IMR-90 (cell line): ENCODE results near the gene CBL. TPM values are rescaled to one million over a fixed set of nuclear protein-coding genes. Genes with fewer than 3 reads are reported as not detected.
A peak's percentile ranks its signal among the peaks of the same experiment; 100 is the strongest.

Experiments used
- ATAC-seq: fragments of 200-7000 bp; cut with Tn5 transposase; 2 replicates; pipeline ENCODE4 v1.9.1; 2020; ENCODE audit warnings: low read depth, mild to moderate bottlenecking, moderate library complexity
- BruUV-seq: library from RNA; stranded (reverse); fragments of 400-500 nt; replicated peaks from 2 replicates; lab custom pipeline; 2021; lab: Mats Ljungman, UMichigan
- CTCF ChIA-PET: fragments of 300-600 bp; formaldehyde crosslinking; extraction: SDS; loops from one replicate; lab custom pipeline; 2021; ENCODE audit warnings: antibody characterized with exemption; lab: Yijun Ruan, JAX
- POLR2A ChIA-PET: fragments of 300-600 bp; sonication (Branson Sonifier 250); formaldehyde crosslinking; loops from one replicate; lab custom pipeline; 2022; ENCODE audit warnings: antibody characterized with exemption; ENCODE audit not compliant: unreplicated experiment; lab: Charles Lee
- DNase-seq: peaks from one replicate; pipeline ENCODE4 v3.0.0; 2013
- H2AFZ ChIP-seq: replicated peaks from 2 replicates; pipeline ENCODE3; 2013; ENCODE audit warnings: low read length, mild to moderate bottlenecking; ENCODE audit not compliant: poor library complexity
- H2AK5ac ChIP-seq: 2 replicates; pipeline ENCODE4 v1.6.1; 2013; ENCODE audit warnings: low read depth, low read length, inconsistent platforms
- H2AK9ac ChIP-seq: replicated peaks from 2 replicates; pipeline ENCODE3; 2013; ENCODE audit warnings: mild to moderate bottlenecking, low read depth, low read length, moderate library complexity; ENCODE audit not compliant: poor library complexity
- H2BK120ac ChIP-seq: 2 replicates; pipeline ENCODE4 v1.6.1; 2013; ENCODE audit warnings: low read depth, low read length, inconsistent platforms
- H2BK15ac ChIP-seq: 3 replicates; pipeline ENCODE4 v1.6.1; 2013; ENCODE audit warnings: low read depth, low read length, inconsistent platforms
- H2BK20ac ChIP-seq: 2 replicates; pipeline ENCODE4 v1.6.1; 2013; ENCODE audit warnings: low read depth, mild to moderate bottlenecking, inconsistent platforms, low read length, moderate library complexity
- H2BK5ac ChIP-seq: 2 replicates; pipeline ENCODE4 v1.6.1; 2013; ENCODE audit warnings: mild to moderate bottlenecking, low read depth, low read length, inconsistent platforms; ENCODE audit not compliant: poor library complexity, severe bottlenecking
- H3K14ac ChIP-seq: replicated peaks from 2 replicates; pipeline ENCODE4 v1.6.1; 2013; ENCODE audit warnings: low read depth, low read length, inconsistent platforms
- H3K18ac ChIP-seq: 2 replicates; pipeline ENCODE4 v1.6.1; 2013; ENCODE audit warnings: low read depth, low read length, control low read depth
- H3K23ac ChIP-seq: 2 replicates; pipeline ENCODE4 v1.6.1; 2013; ENCODE audit warnings: low read depth, low read length, inconsistent platforms
- H3K27ac ChIP-seq: 2 replicates; pipeline ENCODE4 v1.5.1; 2013; ENCODE audit warnings: mild to moderate bottlenecking, control low read depth, low read length; ENCODE audit not compliant: insufficient read depth
- H3K27me3 ChIP-seq: 2 replicates; pipeline ENCODE4 v1.6.1; 2013; ENCODE audit warnings: low read length; ENCODE audit not compliant: control insufficient read depth, insufficient read depth
- H3K36me3 ChIP-seq: 2 replicates; pipeline ENCODE4 v1.6.1; 2013; ENCODE audit warnings: low read length, mixed read lengths; ENCODE audit not compliant: control insufficient read depth, insufficient read depth
- H3K4ac ChIP-seq: 2 replicates; pipeline ENCODE4 v1.6.1; 2013; ENCODE audit warnings: low read depth, low read length, inconsistent platforms
- H3K4me1 ChIP-seq: 2 replicates; pipeline ENCODE4 v1.6.1; 2013; ENCODE audit warnings: low read length, mixed read lengths; ENCODE audit not compliant: control insufficient read depth, insufficient read depth
- H3K4me2 ChIP-seq: 2 replicates; pipeline ENCODE4 v1.6.1; 2013; ENCODE audit warnings: low read depth, mild to moderate bottlenecking, control low read depth, low read length, moderate library complexity
- H3K4me3 ChIP-seq: 2 replicates; pipeline ENCODE4 v1.5.1; 2013; ENCODE audit warnings: low read depth, mild to moderate bottlenecking, control low read depth, low read length, moderate library complexity; ENCODE audit not compliant: insufficient read depth
- H3K56ac ChIP-seq: 2 replicates; pipeline ENCODE4 v1.6.1; 2013; ENCODE audit warnings: low read length, inconsistent platforms; ENCODE audit not compliant: insufficient read depth; ENCODE audit errors: extremely low read depth
- H3K79me1 ChIP-seq, 2 experiments: 2 replicates each; pipeline ENCODE4 v1.6.1; 2013; ENCODE audit warnings: low read length in 2 of 2, inconsistent platforms in 1 of 2, low read depth in 1 of 2
- H3K9ac ChIP-seq: 2 replicates; pipeline ENCODE4 v1.6.1; 2013; ENCODE audit warnings: low read depth, low read length, control low read depth
- H3K9me1 ChIP-seq: 2 replicates; pipeline ENCODE4 v1.6.1; 2013; ENCODE audit warnings: low read length, inconsistent platforms; ENCODE audit not compliant: insufficient read depth
- H3K9me3 ChIP-seq: 2 replicates; pipeline ENCODE4 v1.6.1; 2013; ENCODE audit warnings: low read length; ENCODE audit not compliant: control insufficient read depth, insufficient read depth
- H4K20me1 ChIP-seq: 2 replicates; pipeline ENCODE4 v1.6.1; 2013; ENCODE audit warnings: low read length, inconsistent platforms; ENCODE audit not compliant: insufficient read depth
- H4K5ac ChIP-seq: 2 replicates; pipeline ENCODE4 v1.6.1; 2013; ENCODE audit warnings: mild to moderate bottlenecking, low read depth, low read length, control low read depth
- H4K8ac ChIP-seq, 2 experiments: 2 replicates each; pipeline ENCODE4 v1.6.1; 2013; ENCODE audit warnings: low read depth in 2 of 2, low read length in 2 of 2, control low read depth in 1 of 2, inconsistent platforms in 1 of 2
- H4K91ac ChIP-seq: 2 replicates; pipeline ENCODE4 v1.6.1; 2013; ENCODE audit warnings: low read depth, low read length, inconsistent platforms; ENCODE audit not compliant: insufficient read depth
- BHLHE40 ChIP-seq: fragments of 150-350 bp; IDR thresholded peaks from 2 replicates; pipeline ENCODE4 v1.6.1; 2016; ENCODE audit warnings: mild to moderate bottlenecking, low read depth, low read length
- CEBPB ChIP-seq: IDR thresholded peaks from 2 replicates; pipeline ENCODE4 v1.6.1; 2012; ENCODE audit warnings: low read depth, low read length, improper control_type of control experiment
- CHD1 ChIP-seq: IDR thresholded peaks from 2 replicates; pipeline ENCODE4 v1.6.1; 2012; ENCODE audit warnings: low read depth, low read length, improper control_type of control experiment
- CTCF ChIP-seq: conservative IDR thresholded peaks from 2 replicates; pipeline ENCODE4 v1.5.1; 2012; ENCODE audit warnings: mild to moderate bottlenecking, low read depth, low read length, improper control_type of control experiment
- ELK1 ChIP-seq: fragments of 150-350 bp; IDR thresholded peaks from 2 replicates; pipeline ENCODE4 v1.6.1; 2016; ENCODE audit warnings: low read depth, mild to moderate bottlenecking, low read length, moderate library complexity, borderline replicate concordance
- FOS ChIP-seq: fragments of 150-350 bp; IDR thresholded peaks from 2 replicates; pipeline ENCODE4 v1.6.1; 2016; ENCODE audit warnings: low read depth, low read length
- MAFK ChIP-seq: IDR thresholded peaks from 2 replicates; pipeline ENCODE4 v1.6.1; 2012; ENCODE audit warnings: low read depth, low read length, improper control_type of control experiment
- MAZ ChIP-seq: IDR thresholded peaks from 2 replicates; pipeline ENCODE4 v1.6.1; 2012; ENCODE audit warnings: low read depth, mild to moderate bottlenecking, low read length, improper control_type of control experiment, moderate library complexity, borderline replicate concordance
- MXI1 ChIP-seq: IDR thresholded peaks from 2 replicates; pipeline ENCODE4 v1.6.1; 2012; ENCODE audit warnings: low read depth, mild to moderate bottlenecking, low read length, moderate library complexity, borderline replicate concordance
- NFE2L2 ChIP-seq: fragments of 150-350 bp; IDR thresholded peaks from 2 replicates; pipeline ENCODE4 v1.6.1; 2016; ENCODE audit warnings: low read depth, mild to moderate bottlenecking, low read length
- POLR2A ChIP-seq: IDR thresholded peaks from 2 replicates; pipeline ENCODE4 v1.6.1; 2012; ENCODE audit warnings: mild to moderate bottlenecking, low read depth, low read length
- RAD21 ChIP-seq: IDR thresholded peaks from 2 replicates; pipeline ENCODE4 v1.6.1; 2012; ENCODE audit warnings: low read length, improper control_type of control experiment
- RCOR1 ChIP-seq: IDR thresholded peaks from 2 replicates; pipeline ENCODE4 v1.6.1; 2012; ENCODE audit warnings: mild to moderate bottlenecking, low read length, improper control_type of control experiment; ENCODE audit not compliant: insufficient replicate concordance
- RFX5 ChIP-seq: IDR thresholded peaks from 2 replicates; pipeline ENCODE4 v1.8.0; 2012; ENCODE audit warnings: low read depth, mild to moderate bottlenecking, low read length, moderate library complexity
- SMC3 ChIP-seq: fragments of 150-350 bp; IDR thresholded peaks from 2 replicates; pipeline ENCODE4 v1.6.1; 2016; ENCODE audit warnings: low read depth, mild to moderate bottlenecking, antibody characterized with exemption, low read length, moderate library complexity
- USF2 ChIP-seq: fragments of 150-350 bp; IDR thresholded peaks from 2 replicates; pipeline ENCODE4 v1.6.1; 2017; ENCODE audit warnings: mild to moderate bottlenecking, antibody characterized with exemption, low read length, low read depth
- WGBS, 2 experiments: methylation state at CpG; one replicate each; pipeline versions ENCODE4 v1.1.5 to v1.1.7; 2013; ENCODE audit warnings: missing lambda C conversion rate in 2 of 2; ENCODE audit not compliant: insufficient read length in 1 of 2; ENCODE audit errors: extremely low coverage in 2 of 2; 5-methylcytosine and 5-hydroxymethylcytosine counted together
- dilution Hi-C: fragments of 300-500 bp; cut with HindIII; formaldehyde crosslinking; loops from one replicate; pipeline ENCODE4 v1.14.3; 2018; ENCODE audit warnings: low sequenced_read_pairs; ENCODE audit not compliant: unreplicated experiment
- in situ Hi-C: fragments of 300-500 bp; cut with MboI; formaldehyde crosslinking; loops from 3 replicates; pipeline ENCODE4 v1.14.3; 2019; ENCODE audit warnings: low sequenced_read_pairs, inconsistent platforms, mixed read lengths
- intact Hi-C: fragments of 100-400 bp; cut with micrococcal nuclease; formaldehyde crosslinking; loops from 2 replicates; pipeline ENCODE4 v1.10.0; 2022
- polyA plus RNA-seq, 3 experiments: library from polyadenylated mRNA; depleted of rRNA; stranded (reverse); fragments of >200 nt; gene quantifications; 2 replicates each; pipeline ENCODE4 v1.2.3, GENCODE V29; 2012; ENCODE audit warnings: low replicate concordance in 1 of 3
- total RNA-seq: library from RNA; depleted of rRNA; stranded (reverse); fragments of >200 nt; gene quantifications from 2 replicates; pipeline ENCODE4 v1.2.3, GENCODE V29; 2012

Gene CBL
- total and polyA plus RNA-seq, 2 of the 4 experiments (the other 2 are of a cell fraction): 6.1 to 11.8 TPM

- CTCF ChIA-PET: no interaction called here
- H4K5ac ChIP-seq: no peak overlapping the region
- H3K23ac ChIP-seq: no peak overlapping the region
- H3K27me3 ChIP-seq: peaks cover 28% of the 10 kb centered on the region
- no peaks in the 10 kb centered on the region for H4K20me1 ChIP-seq
- H3K4ac ChIP-seq: no peak overlapping the region
- no peaks in the 10 kb centered on the region for H3K9me1 ChIP-seq
- H3K36me3 ChIP-seq: peaks cover 5% of the 10 kb centered on the region; the same call in 1 of the 2 replicates
- H2BK120ac ChIP-seq: no peak overlapping the region
- H3K27ac ChIP-seq: no peak overlapping the region
- H3K14ac ChIP-seq: no peak overlapping the region
- H2AFZ ChIP-seq: peak overlapping the region; percentile 32
- H3K56ac ChIP-seq: no peak overlapping the region
- H4K91ac ChIP-seq: no peak overlapping the region
- no peak overlapping the region for H2AK5ac ChIP-seq
- H3K4me2 ChIP-seq: no peak overlapping the region
- H2BK5ac ChIP-seq: no peak overlapping the region
- no TSS peak for BruUV-seq
- TF ChIP-seq MXI1: no peak
- TF ChIP-seq CTCF: no peak
- TF ChIP-seq ELK1: no peak
- TF ChIP-seq MAFK: no peak
- TF ChIP-seq BHLHE40: no peak
- no peak for TF ChIP-seq CEBPB
- TF ChIP-seq USF2: no peak
- TF ChIP-seq RAD21: no peak
- TF ChIP-seq CHD1: no peak
- no peak for TF ChIP-seq FOS
- TF ChIP-seq SMC3: no peak
- no peak for TF ChIP-seq RFX5
- no peak for TF ChIP-seq POLR2A
- TF ChIP-seq MAZ: no peak
- TF ChIP-seq NFE2L2: no peak
- TF ChIP-seq RCOR1: no peak
- no peak overlapping the region for H2BK15ac ChIP-seq
- ATAC-seq (no peak), DNase-seq (no peak)
- POLR2A ChIA-PET: interaction anchor here (0.6 kb wide), 1 partner anchor 77 kb away, joined by 18 read pairs; no protein-coding TSS in a partner anchor
- dilution Hi-C loops (no loop called here), intact Hi-C loops (no loop called here), in situ Hi-C loops (no loop called here)
- H2BK20ac ChIP-seq: no peak overlapping the region
- H3K79me1 ChIP-seq: no peaks in the 10 kb centered on the region
- no CpG with 5 or more reads among the region's 15 CpGs for WGBS, 2 experiments
- H3K4me1 ChIP-seq: no peaks in the 10 kb centered on the region
- H4K8ac ChIP-seq: no peak overlapping the region
- H3K4me3 ChIP-seq: no peak overlapping the region
- no peak overlapping the region for H3K9ac ChIP-seq
- H3K9me3 ChIP-seq: no peaks in the 10 kb centered on the region
- H2AK9ac ChIP-seq: no peak overlapping the region
- H3K18ac ChIP-seq: no peak overlapping the region
Observed at GRCh38 chr11:119185981-119186634, 20.0 kb upstream of the CBL start.
